DMS114 treated with DMSO at 0.1 percent for 48 hours (cell line): Measurements from ENCODE around the gene ANKRD17.

Experiments
- DNase-seq: peaks from one replicate; lab custom pipeline; 2025; ENCODE audit not compliant: unreplicated experiment; lab: John Stamatoyannopoulos, UW

The ANKRD17 gene

DNA sequence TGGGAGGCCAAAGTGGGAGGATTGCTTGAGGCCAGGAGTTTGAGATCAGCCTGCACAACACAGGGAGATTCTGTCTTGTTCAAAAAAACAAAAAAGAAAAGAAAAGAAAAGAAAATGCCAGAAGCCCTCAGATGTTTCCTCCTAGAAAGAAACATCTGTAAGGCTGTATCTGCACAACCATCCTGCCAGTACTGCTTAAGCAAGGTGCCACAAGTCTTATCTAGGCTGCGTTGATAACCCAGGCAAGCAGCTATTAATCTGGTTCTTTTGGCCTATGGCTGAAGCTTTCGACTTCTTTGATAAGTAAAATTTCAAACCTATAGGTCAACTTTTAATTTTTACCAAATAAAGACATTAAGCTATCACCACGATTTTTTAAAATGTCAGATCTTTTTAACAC, 192.2 kb downstream of the ANKRD17 start:
- no peak for DNase-seq

DNA sequence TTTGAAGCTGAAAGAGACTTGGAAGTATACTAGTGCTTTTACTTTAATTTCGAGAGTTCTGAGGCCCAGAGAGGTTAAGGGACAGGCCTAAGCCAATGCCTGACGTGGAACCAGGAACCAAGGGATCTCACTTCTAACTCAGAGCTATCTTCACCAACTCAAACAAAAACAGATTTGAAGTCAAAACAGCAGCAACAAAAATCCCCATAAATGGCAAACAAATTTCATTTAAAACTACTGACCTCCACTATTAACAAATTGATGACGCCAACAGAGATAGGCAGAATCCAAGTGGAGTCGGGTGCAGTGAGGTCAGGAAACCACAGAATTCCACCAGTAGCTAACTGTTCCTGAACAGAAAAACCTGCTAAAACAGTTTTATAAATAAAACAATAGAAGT, 194.1 kb downstream of the ANKRD17 start:
- DNase-seq, result no peak

DNA sequence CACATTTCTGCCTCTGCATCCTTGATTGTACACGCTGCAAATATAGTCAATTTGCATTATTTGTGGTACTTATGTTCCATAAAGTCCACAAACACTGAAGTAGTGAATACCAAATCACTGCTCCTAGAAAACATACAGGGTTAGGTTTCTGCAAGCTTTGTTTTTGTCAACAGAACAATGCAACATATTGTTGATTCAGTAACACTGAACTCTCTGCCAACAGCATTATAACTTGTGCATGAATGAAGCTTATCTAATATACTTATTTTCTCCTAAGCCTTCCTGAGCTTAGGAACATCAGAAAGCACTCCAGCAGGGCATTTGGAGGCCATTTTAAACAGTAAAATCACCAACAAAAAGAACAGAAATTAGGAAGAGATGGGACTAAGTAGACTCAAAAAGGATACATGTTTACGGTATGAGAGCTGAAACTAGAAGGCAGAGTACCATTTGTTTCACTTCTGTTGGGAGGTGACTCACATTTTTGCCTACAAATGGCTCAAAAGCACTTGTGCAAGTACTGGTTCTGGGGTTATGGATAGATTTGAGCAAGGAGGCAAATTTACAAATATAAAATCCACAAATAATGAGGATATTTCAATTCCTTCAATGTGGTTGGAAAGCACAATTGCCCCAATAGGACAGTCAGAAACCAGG, 203.2 kb downstream of the ANKRD17 start:
- DNase-seq, result no peak

DNA sequence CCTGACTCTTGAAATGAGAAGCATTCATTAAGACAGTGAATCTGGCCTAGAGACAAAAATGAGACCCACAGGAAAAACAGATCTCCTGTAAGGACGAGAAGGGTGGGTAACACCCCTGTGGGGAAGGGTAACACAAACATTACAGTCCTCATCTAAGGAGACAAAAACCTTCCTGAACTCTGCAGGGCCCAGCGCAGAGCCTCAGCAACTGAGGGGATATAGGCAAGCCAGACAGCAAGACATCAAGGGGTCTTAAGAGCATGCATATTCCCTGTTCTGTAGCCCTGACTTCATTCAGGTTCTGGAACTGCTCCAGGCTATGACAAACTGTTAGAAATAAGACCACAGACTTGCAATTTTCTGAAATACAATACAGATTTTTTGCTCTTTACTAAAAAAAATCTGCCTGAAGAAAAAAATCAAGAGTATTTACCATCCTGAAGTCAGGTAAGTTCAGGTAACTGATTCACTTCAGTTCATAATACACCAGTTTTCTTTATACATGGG, 204.6 kb downstream of the ANKRD17 start:
- DNase-seq, result no peak

GRCh38 chr4:73053076-73053475, 205.5 kb downstream of the ANKRD17 start:
- DNase-seq, result no peak

- no peak for DNase-seq
Observed at GRCh38 chr4:73051625-73052024, 207.0 kb downstream of the ANKRD17 start.

DNA sequence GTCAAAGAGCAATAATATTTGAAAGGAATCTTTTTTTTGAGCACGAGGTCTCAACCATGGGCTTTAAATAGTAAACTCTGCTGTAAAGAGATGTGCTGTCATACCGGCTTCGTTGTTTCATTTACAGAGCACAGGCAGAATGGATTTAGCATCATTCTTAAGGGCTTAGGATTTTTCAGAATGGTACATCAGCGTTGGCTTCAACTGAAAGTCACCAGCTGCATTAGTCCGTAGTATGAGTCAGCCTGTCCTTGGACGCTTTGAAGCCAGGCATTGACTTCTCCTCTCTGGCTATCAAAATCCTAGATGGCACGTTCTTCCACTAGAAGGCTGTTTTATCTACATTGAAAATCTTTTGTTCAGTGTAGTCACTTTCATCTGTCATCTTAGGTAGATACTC, 212.7 kb downstream of the ANKRD17 start:
- DNase-seq, result no peak

DNA sequence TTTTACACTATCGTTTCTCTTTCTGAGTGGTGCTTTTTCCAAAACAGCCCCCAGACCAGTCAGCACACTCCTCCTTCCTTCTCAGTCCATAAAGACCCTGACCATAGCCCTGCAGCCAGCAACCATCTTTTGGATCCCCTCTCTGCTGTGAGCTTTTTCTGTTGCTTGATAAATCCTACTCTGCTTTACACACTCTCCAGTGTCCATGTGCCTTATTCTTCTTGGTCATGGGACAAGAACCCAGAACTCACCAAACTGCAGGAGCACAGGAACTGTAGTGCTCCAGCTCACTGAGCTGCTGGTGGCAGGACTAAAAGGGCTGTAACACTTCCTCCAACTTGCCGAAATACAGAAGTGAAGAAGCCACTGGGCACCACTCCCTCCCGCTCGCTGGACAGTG, 221.5 kb downstream of the ANKRD17 start:
- DNase-seq, result no peak

- no peak for DNase-seq
Observed at GRCh38 chr4:73036123-73036522, 222.5 kb downstream of the ANKRD17 start.

GRCh38 chr4:73034896-73035295, 223.7 kb downstream of the ANKRD17 start:
- DNase-seq, result no peak

DNA sequence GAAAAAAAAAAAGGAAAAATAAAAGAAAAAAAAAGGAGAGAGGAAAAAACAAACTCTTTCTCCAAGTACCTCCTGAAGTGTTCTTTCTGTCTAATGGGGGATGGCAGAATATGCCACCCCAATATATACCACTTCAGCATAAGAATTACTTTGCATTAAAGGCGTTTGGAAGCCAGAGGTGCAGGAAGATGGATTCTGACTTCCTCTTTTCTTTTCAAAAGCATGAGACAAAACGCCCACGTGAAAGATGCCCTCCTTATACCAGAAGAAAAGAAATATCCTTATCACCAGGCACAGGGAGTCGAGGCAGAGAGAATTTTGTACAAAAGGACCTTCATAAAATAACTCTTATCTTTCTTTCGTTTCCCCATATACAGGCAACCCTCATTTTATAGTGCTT, 230.0 kb downstream of the ANKRD17 start:
- DNase-seq, result no peak
